Activated CD8-positive, alpha-beta memory T cell treated with anti-CD3 and anti-CD28 coated beads, Interleukin-2, amount 50 U/mL, for 1 hour (primary cell): ENCODE data around the gene ACER1.
"Not testable (repeated sequence)": the region's sequence is repeated elsewhere in the genome, so short reads cannot be mapped to it uniquely, and the experiment has no call there.

Source experiments
- DNase-seq: peaks from one replicate; pipeline ENCODE4 v3.0.0-alpha.2; 2020; ENCODE audit errors: extremely low read depth

The ACER1 gene

GRCh38 chr19:6287269-6287885, 46.0 kb downstream of the ACER1 start:
- DNase-seq: no peak

DNA sequence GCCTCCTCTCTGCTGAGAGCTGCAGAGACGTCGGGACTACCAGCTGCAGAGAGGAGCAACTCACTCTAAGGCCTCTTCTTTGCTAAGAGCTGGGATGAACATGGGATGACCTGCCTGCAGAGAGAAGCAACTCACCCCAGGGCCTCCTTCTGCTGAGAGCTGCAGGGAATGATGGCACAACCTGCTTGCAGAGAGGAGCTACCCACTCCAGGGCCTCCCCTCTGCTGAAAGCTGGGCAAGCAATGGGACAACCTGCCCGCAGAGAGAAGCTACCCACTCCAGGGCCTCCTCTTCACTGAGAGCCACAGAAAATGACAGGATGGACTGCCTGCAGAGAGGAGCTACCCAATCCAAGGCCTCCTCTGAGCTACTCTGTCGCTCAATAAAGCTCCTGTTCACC, 46.7 kb downstream of the ACER1 start:
- DNase-seq: no peak

DNA sequence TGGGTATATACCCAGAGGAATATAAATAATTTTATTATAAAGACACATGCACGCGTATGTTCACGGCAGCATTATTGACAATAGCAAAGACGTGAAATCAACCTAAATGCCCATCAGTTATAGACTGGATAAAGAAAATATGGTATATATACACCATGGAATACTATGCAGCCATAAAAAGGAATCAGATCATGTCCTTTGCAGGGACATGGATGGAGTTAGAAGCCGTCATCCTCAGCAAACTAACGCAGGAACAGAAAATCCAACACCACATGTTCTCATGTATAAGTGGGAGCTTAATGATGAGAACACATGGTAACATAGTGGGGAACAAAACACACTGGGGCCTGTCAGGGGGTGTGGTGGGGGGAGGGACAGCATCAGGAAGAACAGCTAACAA, 51.0 kb downstream of the ACER1 start:
- DNase-seq: not testable (repeated sequence)

- DNase-seq: peak; percentile 81
Observed at GRCh38 chr19:6279931-6280591, 53.4 kb downstream of the ACER1 start, which contains the start of gene MLLT1. Gene MLLT1, minus strand, starts transcription at chr19:6279975. Its CDS starts 191 bp downstream, at chr19:6279784.

DNA sequence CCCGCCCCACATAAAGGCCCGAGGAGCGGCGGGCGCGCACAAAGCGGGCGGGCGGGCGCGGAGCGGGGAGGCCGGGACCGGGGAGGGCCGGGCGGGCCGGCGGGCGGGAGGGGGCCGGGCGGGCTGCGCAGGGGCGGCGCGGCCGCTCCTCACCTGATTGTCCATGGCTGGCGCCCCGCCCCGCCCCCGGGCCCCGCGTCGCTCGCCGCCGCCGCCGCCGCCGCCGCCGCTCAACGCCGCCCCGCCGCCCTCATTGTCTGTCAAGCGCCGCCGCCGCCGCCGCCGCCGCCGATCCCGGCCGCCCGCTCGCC, 53.8 kb downstream of the ACER1 start:
- no peak for DNase-seq

- no peak for DNase-seq
Observed at GRCh38 chr19:6278740-6279619, 54.4 kb downstream of the ACER1 start.

GRCh38 chr19:6278051-6278450, 55.4 kb downstream of the ACER1 start:
- DNase-seq: no peak

- DNase-seq: no peak
Observed at GRCh38 chr19:6276447-6276846, 57.0 kb downstream of the ACER1 start.

- DNase-seq: no peak
Observed at GRCh38 chr19:6275170-6275744, 58.2 kb downstream of the ACER1 start.

DNA sequence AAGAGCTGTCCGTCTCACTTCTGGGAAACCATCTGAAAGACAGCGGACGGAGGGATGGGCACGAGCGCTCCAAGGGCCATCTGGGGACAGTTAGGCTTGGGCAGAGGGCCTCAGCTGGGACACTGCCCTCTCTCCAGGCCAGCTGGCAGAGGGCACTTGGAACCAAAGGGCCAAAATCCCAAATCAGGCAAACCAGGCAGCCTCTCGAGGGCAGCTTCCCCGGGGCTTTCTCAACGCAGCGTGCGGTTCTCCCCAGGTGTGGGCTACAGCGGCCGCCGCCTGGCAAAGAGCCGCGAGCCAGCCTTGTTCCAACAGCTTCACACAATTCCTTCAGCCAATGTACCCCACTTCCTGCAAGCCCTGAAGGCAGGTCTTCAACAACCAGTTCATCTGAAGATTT, 58.7 kb downstream of the ACER1 start:
- DNase-seq: no peak

DNA sequence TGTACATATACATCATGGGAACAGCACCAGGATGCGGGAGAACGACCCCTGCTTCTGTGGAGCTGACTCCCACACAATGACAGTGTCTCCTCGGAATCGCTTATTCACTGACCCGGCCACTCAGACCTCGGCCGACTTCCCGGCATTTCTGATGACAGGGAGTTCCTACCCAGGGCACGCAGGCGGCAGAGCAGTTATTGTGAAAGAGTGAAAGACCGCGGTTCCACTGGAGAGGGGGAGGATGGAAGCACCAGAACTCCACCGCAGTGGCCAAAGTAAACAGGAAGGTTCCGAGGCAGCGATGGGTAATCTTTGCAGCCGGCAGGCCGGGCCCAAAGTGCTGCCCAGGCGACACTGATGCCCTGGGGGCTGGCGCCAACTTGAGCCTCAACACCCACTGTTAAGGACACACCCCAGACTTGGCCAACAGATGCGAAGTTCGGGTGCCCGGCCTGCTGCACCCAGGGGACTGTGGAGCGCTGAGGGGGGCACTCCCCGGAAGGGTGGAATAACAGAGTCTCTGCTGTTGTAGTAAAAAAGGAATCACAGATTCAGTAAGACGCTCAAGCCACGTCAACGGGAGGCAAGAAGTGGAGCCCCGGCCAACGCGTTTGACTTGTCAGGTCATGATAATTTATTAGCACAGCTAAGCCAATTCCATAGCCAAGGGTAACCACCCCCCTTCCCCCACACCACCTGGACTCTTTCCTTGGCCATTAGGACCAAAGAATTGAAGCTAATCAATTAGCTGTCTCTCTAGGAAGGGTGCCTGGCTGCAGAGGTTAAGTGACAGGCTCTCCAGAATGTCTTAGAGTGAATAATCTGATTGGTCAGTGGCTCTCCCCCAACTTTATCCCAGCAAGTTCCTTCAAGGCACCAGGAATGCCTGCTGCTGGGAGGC, 59.5 kb downstream of the ACER1 start:
- no peak for DNase-seq

DNA sequence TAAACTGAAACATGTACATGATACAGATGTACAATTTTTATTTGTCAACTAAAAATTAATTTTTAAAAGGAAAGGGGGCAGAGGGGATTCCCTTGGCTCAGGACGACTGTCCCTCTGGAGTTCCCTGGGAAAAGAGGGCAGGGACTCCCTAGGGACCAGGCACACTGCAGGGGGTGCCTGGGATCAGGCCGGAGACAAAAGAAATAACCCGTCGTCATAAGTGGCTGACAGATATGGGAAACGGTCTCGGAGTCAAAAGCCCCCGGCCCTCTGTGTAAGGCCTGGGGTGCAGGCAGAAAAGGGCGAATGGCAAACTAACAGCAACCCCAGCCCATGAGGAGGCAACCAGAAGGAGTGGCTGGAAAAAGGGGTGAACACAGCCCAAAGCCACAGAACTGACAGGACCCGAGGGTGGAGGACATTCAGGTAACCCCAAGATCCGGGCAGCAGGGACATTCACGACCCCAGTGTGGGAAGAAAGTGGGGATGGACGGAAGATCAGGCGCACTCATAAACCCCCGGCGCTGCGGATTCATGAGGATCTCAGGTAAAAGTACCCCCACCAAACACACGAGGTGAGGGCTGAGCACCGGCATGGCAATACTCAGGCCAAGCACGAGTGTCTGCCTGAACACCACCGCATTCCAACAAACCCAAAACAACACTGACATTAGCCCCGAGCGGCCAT, 60.4 kb downstream of the ACER1 start:
- no peak for DNase-seq

DNA sequence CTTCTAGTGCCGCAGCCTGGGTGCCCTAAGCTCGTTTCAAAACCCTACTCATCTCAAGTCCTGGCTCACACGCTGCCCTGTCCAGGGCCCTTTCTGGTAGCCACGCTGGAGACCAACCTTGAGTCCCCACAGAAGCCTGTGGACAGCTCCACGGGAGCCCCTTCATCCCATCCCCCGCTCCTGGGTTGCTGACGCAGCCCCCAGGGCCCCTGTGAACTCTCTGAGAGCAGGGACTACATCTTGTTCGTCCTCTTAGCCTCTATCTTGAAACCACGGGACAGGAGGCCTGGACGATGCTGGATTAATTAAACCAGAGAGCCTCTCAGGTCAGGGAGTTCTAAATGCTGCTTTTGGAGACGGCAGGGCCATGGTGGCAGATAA, 61.0 kb downstream of the ACER1 start:
- no peak for DNase-seq

GRCh38 chr19:6271721-6272410, 61.5 kb downstream of the ACER1 start:
- no peak for DNase-seq

DNA sequence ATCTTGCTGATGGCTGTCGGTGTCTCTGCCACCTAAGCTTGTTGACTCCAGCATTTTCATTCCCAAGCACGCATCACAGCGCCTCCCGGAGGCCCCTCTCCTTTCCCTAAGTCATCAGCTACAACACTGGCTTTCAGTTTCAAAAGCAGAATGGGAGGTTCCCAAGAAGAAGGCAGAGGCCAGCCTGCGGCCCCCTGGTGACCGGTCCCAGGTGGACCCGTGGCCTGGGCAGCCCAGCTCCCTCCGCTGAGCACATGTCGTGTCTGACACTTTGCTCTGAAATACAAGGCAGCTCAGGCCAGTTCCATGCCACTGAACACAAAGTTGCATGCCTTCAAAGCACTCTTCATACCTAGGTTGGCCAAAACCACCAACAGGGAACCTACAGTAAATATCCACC, 62.2 kb downstream of the ACER1 start:
- DNase-seq: no peak

GRCh38 chr19:6270822-6271221, 62.6 kb downstream of the ACER1 start:
- DNase-seq: no peak

DNA sequence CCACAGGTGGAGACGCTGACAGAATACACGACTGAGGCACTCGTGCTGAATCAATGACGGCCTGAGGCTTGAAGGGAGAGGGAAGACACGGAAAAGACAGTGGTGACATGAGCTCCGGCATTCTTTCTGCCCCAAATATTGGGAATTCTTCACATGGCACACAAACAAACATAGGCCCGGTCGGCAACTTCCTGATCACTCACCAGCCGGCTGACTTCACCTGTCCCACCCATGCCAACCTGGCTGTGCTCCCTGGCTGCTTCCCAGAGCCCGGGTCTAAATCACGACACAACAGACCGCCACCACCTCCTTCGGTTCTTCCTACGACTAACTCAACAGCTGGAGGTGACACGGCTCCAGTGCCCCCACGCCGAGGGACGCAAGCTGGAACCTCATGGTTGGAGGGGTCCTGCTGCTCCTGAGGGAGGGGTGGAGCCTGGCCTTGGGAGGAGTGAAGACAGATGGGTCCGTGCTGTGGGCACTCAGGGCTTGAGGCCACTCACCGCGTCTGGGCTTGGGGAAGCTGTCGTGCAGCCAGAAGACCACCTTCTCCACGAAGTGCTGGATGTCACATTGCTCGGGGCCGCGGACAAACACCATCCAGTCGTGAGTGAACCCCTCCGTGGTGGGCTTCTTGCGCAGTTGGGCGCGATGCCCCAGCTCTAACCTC, 63.2 kb downstream of the ACER1 start:
- DNase-seq: no peak

- DNase-seq: no peak
Observed at GRCh38 chr19:6269101-6269886, 64.1 kb downstream of the ACER1 start.

DNA sequence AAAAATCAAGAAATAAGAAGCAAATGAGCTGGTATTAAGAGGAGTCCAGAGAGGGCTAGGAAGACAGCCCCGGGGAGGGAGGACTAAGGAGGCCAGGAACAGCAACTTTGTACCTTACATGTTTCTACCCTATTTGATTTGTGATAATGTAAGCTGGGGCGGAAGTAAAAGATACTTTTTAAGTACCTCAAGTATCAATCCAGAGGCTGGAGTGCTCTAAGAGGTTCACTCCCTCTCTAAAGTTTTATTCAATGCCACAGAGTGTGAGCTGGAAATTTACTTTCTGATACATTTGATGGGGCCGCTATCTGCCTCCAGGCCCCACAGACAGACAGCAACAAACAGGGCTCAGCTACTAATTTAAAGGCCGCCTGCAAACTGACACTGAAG, 65.0 kb downstream of the ACER1 start:
- DNase-seq: no peak
